Measurements from ENCODE around the gene PROCA1.
"Not testable (repeated sequence)": the region's sequence is repeated elsewhere in the genome, so short reads cannot be mapped to it uniquely, and the experiment has no call there.

Gene PROCA1

GRCh38 chr17:28662527-28662829 lies 49.2 kb downstream of the PROCA1 start:
- no peak for DNase-seq

GRCh38 chr17:28661635-28662526 lies 49.8 kb downstream of the PROCA1 start, which contains the start of the genes SDF2 and SUPT6H:
SDF2 (minus strand) TSS chr17:28661906; CDS start chr17:28661876, 30 bp downstream.
SUPT6H (plus strand) TSS chr17:28662205; CDS start chr17:28673402, 11,197 bp downstream.
- peak; percentile 96 for DNase-seq

- not testable (repeated sequence) for DNase-seq
These were observed 52.2 kb downstream of the PROCA1 start for GRCh38 chr17:28659497-28659881.

- DNase-seq: not testable (repeated sequence)
These were observed 52.8 kb downstream of the PROCA1 start for GRCh38 chr17:28658766-28659496.

- not testable (repeated sequence) for DNase-seq
These were observed 53.3 kb downstream of the PROCA1 start for GRCh38 chr17:28658342-28658741.

- DNase-seq: no peak
These were observed 53.9 kb downstream of the PROCA1 start for GRCh38 chr17:28657756-28658155.

- DNase-seq: no peak
These were observed 56.5 kb downstream of the PROCA1 start for GRCh38 chr17:28655160-28655559.

Data from NCI-H2171 treated with DMSO at 0.1 percent for 48 hours (cell line).